Putamen (tissue), 1 donor: Measurements from ENCODE around the gene CCT3.
"Not testable (repeated sequence)": the region's sequence is repeated elsewhere in the genome, so short reads cannot be mapped to it uniquely, and the experiment has no call there.

ENCODE experiments used
- DNase-seq: peaks from one replicate; pipeline ENCODE4 v3.0.0-alpha.2; 2016; ENCODE audit warnings: low spot score

The CCT3 gene

DNA sequence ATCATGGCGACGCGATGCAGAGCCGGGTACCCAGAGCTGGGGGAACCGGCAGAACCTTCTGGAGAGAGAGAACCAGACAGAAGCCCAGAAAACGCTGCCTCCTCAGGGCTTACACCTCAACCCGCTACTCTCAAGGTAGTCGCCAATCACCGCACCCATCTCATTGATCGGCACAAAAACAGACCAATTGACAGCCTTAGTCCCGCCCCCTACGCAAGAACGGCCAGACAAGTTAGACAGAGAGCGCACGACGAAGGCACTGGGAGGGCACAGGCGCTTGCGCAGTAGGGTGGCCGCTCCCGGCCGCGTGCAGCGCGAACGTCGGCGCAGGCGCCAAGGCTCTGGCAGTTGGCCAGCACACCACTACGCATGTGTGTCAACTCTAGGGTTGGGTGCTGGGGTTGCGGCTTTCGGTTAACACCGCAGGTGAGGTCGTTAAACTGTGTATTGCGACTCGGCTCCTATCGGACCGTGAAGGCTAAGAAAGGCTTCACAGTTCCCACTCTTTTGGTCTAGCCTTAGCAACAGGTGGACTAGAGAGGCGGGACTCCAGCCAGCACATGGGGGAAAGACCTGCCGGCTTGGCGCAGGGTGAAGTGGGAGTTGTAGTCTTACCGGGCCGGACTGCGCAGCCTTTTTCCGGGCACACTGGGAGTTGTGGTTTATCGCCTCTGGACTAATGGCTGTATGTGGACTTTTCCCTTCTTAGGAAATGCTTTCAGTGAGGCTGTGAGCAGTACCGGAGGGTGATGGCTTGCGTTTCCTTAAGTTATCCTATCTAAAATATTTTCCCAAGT lies at the start of gene CCT3, which contains the start of gene TSACC:
TSS of gene CCT3 (minus strand) at position 113 of the 797 bp plus-strand sequence. CDS start at position 5, 108 bp downstream.
TSS of gene TSACC (plus strand) at position 347 of the 797 bp plus-strand sequence. CDS start 1,232 bp downstream, outside the sequence.
- peak; percentile 100 for DNase-seq

DNA sequence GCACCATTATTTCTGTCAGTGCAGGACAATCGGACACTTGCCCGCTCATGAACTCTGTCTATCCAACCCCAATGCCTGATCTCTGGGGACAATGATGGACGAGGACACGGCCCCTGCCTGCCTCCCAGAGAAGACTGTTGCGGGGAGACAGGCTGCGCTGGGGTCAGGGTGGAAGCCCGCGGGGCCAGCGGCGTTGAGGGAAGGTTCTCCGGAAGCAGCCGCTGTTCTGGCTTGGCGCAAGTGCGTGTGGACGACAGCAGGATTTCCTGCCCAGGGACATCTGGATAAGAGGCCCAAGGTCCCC lies 49.7 kb upstream of the CCT3 start:
- no peak for DNase-seq

DNA sequence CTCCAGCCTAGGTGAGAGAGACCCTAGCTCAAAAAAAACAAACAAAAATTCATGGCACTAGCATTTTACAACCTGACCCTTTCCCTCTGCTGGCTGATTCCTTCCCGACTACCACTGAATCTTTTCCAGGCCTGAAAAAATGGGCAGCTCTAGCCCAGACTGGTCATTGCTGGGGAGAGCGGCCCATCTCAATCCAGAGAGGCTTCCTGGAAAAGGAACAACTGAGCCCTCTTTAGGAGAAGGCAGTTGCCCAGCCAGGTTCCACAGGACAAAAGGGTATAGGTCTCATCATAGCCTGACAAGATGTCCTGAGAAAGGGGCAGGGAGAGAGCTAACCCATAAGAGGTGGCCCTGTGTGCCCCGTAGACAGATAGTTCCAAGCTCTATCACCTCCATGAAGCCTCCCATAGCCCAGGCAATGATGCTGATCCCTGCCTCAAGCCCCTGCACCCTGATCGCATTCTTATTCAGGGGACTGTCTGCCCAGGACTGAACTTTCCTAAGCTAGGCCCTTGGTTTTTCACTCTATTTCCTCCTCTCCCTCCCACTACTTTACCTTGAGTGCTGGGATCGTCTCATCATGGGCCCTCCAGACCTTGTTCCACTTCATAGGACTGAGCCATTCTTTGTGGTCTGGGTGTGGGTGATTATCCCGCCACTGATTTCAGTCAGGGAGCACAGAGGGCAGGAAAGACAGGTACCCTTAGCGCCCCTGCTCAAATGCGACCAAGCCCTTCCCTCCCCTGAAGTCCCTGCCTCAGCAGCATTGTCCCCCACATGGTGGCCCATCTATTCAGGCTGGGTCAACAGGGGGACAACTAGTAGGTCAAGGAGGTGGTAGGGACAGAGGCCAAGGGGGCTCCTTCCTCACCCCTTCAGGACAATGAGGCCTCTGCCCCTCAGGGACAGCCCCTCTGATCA lies 49.1 kb upstream of the CCT3 start:
- DNase-seq = no peak

DNA sequence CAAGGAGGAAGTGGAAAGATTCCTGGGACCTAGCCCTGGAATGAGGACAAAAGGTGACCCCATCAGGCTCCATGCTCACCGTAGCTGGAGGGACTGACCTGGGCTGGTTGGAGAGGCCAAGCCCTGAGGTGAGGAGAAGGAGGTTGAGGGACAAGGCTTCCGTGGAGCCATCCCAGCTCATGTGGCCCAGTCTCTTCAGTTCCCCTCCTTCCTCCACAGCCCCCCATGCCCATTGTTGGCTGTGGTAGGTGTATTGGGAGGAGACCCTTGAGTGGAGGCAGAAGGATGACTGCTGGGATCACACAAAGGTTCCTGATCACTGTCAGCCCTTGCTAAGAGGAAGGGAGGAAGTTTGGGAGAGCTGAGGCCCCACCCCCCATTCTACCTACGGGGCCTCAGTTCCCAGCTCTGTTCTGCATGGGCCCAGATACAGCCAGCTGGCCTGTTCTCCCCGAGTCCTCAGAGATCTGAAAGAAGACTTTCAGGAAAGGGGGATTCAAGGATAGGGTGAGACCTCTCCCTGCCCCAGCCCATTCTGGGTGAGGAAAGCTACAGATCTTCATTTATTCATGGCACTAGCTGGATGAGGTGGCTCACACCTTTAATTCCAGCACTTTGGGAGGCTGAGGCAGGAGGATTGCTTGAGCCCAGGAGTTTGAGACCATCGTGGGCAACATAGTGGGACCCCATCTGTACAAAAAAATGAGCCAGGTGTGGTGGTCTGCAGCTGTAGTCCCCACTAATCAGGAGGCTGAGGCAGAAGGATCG lies 48.2 kb upstream of the CCT3 start:
- no peak for DNase-seq

DNA sequence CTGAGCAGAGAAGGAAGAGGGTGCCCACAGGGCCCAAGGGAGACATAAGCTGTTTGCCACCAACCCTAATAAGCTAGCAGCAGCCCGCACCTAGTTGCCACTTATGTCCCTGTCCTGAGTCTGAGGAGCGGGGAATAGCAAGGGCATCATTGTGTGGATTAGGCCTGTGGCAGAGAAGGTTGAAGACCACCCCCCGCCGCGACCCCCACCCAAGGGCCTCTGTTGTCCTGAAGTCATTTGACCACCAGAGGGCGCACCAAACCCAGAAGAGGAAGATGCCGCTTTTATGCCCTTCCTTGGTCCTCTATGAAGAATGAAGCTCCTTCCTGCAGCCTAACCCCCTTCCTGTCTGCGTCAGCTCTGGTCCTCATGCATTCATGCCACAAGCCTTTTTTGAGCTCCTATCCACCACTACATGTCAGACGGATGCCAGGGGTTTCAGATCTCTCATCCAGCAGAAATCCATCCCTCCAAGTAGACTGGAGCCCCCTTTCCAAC lies 47.5 kb upstream of the CCT3 start:
- DNase-seq = peak; percentile 84

DNA sequence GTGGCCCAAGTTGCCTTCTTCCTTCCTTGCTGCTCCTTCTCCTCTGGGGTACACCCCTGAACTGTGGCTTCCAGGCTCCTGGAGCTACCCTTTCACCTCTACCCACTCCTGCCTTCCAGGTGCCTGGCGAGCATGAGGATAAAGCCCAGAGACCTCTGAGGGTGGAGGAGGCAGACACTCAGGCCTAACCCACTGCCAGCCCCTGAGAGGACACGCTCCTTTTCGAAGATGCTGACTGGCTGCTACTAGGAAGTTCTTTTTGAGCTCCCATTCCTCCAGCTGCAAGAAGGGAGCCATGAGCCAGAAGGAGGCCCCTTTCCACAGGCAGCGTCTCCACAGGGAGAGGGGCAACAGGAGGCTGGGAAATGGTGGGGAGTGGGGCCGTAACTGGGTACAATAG lies 46.6 kb upstream of the CCT3 start:
- DNase-seq = no peak

DNA sequence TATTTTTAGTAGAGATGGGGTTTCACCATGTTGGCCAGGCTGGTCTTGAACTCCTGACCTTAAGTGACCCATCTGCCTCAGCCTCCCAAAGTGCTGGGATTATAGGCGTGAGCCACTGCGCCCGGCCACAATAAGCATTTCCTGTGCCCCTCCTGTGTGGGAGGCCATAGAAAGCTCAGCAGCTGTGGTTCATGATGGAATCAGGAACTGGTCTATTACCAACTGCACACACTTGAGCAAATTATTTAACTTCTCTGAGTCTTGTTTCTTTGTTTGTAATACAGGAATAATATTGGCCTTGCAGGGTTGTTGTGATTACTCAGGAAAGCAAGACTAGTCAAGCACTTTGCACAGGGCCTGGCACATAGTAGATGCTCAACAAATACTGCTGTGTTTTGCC lies 45.9 kb upstream of the CCT3 start:
- DNase-seq = no peak

DNA sequence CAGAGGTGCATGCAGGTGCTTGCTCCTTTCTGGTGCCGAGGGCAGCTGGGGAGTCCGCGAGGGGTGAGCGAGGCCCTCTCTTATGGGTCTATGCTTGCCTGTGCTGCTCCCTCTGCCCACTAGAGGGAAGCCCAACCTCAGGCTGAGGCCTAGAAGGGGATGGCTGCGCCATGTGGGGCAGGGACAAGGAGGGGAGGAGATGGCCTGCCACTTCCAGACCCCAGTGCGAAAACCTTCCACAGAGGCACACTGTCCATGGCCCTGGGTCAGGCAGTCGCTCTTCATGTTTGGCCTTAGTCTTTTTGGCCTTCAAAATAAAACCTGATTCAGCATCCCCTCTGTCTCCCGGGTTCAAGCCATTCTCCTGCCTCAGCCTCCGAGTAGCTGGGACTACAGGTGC lies 44.9 kb upstream of the CCT3 start:
- DNase-seq = peak; percentile 78

DNA sequence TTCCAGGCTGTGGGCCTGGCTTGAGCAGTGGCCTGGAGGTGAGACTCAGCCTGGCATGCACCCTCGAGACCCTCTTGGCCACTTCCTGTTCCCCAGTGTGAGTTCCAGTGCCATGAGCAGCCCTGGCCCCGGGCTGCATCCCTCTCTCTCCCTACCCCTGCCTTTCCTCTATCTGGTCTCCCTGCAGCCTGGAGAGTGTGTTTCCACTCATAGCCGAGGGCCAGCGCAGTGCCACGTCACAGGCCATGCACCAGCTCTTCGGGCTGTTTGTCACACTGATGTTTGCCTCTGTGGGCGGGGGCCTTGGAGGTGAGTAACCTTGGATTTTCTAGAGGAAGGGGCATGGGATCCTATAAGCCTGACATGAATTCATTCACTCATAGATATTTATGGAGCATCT lies 44.5 kb upstream of the CCT3 start:
- no peak for DNase-seq

DNA sequence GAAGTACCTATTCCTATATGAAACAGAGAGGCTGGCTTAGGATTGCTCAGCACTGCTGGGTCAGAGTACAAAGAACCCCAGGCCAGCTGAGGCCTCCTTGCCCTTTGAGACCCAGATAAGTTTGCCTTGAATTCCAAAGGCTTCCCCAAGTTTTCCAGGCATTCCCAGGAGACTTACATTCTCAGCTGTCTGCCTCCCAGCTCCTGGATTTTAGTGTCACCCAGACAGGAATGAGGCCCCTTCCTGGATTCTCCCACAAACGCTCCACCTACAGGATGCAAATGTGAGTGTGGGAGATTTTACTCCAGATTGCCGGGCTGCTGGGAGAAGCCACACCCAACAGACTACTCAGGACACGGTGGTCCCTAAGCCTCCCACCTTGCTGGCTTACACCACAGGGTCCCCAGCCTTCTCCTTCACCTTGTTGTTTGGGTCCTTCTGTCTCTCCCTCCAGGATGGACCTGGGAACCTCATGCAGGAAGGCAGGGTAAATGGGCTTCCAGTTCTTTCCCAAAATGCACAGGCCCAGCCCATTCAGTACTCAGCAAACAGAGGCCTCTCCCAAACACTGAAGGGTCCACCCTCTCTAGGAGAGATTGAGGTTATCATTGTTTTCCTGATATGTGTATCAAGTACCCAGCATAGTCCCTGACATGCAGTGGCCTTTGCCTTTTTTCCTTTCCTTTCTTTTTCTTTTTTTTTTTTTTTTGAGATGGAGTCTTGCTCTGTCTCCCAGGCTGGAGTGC lies 41.5 kb upstream of the CCT3 start:
- DNase-seq = no peak

DNA sequence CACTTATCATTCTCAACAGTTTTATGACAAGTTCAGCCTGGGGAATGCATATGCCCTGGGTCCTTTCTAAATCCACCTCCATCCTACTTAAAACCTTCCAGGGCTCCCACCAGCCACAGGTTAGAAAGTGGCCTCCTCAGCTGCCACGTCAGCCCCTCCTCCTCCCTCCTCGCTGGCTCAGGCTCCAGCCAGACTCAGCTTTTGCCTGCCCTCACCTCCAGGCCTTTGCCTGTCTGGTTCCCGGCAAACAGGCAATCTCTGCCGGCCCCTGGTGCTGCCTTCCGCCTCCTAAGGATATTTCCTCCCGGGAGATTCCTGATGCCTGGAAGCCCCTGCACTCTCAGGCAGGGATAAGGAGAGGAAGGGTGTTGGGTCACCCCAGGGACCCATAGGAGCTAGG lies 40.5 kb upstream of the CCT3 start:
- DNase-seq = no peak

DNA sequence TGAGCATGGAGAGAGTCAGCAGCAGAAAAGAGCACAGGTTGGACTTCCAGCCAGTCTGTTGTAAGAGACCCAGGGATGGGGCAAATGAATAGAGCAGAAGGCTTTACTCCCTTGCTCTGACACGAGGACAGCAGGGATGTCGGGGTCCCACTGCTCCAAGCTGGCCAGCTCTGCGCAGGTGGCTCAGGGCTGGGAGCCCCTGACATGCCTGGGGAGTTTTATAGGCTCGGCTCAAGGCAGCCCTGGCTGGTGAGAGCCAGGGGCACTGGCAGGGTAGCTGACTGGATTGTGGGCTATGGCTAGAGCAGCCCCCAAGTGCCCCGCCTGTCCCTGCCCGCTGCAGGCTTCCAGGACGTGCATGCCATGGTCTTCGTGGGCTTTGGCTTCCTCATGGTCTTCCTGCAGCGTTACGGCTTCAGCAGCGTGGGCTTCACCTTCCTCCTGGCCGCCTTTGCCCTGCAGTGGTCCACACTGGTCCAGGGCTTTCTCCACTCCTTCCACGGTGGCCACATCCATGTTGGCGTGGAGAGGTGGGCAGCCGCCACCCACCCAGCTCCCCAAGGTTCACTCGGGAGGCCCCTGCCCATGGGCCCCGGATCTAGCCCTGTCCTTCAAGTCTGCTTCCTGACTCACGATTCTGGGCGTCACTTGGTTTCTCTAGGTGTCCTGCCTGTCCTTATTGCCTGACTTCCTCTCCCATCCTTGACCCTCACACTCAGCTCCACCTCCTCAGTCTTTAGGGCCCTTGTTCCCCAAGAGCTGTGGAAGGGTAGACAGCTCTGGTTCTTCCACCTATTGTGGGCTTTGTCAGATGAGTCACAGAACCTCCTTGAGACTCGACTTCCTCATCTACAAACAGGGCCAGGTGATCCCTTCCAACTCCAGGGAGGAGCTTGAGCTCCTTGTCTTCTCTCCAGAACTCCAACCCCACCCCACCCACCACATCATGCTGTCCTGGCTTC lies 39.1 kb upstream of the CCT3 start:
- DNase-seq = no peak

DNA sequence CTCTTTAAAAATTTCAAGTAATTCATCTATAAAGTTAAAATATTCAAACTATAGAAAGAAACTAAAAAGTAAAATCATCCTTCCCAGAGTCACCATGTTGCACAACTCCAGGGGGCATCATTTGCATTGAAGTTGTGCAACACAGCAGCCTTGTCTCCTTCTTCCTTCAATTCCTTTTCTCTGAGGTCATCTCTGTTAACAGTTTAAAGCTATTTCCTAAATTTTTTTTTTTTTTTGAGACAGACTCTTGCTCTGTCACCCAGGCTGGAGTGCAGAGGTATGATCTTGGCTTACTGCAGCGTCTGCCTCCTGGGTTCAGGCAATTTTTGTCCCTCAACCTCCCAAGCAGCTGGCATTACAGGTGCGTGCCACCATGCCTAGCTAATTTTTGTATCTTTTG lies 38.1 kb upstream of the CCT3 start:
- DNase-seq = no peak

DNA sequence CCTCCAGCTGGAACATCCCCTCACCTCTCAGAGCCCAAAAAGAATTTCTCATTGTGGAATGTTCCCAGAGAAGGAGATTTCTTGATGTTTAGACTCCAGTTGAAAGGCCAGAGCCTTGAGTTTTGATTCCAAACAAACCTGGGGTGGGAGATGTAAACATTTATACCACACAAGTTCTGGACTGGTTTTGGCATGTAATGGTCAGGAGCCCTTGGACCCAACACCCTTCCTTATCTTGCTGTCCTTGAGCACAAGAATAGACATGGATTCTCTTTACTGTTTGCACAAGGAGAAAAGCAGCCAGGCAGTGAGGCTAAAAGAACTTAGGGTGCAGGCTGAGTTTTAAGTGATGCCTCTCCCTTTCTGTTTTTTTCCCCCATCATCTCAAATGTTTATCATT lies 35.5 kb upstream of the CCT3 start:
- no peak for DNase-seq

DNA sequence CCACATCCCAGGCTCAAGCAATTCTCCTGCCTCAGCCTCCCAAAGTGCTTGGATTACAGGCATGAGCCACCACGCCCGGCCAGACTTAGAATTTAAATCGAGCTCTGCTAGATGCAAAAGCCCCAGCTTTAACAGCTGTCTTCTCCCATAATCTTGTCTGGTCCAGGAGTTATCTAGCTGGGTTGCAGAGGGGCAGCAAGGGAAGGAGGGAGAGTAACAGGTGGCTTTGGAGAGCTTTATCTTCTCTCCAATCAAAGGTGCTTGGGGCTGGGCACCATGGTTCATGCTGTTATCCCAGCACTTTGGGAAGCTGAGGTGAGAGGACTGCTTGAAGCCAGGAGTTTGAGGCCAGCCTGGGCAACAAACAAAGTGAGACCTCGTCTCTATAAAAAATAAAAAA lies 34.8 kb upstream of the CCT3 start:
- no peak for DNase-seq

DNA sequence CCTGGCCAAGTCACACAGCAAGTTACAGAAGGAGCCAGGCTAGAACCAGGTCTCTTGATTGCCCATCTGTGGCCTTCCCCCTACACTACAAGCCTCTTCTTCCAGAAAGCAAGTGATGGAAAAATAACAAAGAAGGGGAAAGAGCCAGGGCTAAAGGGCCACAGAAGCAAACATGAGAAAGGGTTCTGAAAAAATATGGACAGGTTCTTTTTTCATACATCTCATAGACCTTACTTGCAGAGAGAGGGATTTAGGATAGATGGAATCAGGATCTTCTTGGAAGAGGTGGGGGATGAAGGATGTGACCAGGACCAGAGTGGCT lies 34.1 kb upstream of the CCT3 start:
- no peak for DNase-seq

DNA sequence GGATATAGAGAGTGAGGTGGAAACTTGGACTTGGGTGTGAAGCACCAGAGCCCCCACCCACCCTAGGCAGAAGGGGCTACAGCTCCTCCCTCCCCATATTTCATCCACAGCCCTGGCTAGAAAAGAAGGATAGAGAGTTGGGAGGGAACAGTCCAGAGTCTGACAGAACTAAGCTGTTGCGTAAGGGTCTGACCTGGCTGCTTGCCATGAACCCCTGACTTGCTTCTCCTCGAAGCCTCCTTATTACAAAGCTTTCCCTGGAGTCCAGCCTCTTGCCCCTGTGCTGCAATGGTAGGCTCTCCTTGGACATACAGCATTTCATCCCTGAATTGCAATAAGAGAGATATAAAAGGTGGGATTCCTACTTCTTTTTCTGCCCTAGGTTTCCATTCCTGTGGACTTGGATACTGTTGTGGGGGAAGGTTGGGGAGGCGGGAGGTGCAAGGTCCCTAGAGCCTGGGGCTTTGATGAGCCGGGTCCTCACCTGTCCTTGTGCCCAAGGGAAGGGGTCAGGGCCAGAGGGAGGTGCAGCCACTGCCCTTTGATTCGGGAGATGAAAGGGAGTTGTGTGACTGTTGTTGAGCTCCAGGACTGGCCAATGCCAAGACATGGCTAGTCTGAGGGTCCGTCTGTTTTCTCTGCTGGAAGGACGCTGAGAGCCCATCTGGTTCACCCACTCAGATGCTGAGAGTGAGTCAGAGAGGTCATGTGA lies 33.6 kb upstream of the CCT3 start:
- DNase-seq = no peak

DNA sequence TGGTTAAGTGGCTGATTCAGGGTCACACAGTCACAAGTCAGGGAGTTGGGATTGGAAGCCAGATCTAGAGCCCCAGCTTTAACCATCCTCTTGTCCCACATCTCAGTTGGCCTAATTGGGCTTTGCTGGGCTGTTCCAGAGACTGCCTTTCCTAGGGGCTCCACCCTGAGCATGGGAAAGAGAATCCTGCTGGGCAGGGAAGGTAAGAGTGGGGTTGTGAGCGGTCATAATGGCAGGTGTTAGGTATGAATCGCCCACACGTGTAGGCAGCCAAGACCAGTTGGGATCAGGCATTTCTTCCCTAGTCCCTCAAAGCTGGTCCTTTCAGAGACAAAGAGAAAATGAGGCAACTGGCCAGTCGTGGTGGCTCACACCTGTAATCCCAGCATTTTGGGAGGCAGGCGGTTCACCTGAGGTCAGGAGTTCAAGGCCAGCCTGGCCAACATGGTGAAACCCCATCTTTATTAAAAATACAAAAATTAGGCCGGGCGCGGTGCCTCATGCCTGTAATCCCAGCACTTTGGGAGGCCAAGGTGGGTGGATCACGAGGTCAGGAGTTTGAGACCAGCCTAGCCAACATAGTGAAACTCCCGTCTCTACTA lies 31.7 kb upstream of the CCT3 start:
- not testable (repeated sequence) for DNase-seq

DNA sequence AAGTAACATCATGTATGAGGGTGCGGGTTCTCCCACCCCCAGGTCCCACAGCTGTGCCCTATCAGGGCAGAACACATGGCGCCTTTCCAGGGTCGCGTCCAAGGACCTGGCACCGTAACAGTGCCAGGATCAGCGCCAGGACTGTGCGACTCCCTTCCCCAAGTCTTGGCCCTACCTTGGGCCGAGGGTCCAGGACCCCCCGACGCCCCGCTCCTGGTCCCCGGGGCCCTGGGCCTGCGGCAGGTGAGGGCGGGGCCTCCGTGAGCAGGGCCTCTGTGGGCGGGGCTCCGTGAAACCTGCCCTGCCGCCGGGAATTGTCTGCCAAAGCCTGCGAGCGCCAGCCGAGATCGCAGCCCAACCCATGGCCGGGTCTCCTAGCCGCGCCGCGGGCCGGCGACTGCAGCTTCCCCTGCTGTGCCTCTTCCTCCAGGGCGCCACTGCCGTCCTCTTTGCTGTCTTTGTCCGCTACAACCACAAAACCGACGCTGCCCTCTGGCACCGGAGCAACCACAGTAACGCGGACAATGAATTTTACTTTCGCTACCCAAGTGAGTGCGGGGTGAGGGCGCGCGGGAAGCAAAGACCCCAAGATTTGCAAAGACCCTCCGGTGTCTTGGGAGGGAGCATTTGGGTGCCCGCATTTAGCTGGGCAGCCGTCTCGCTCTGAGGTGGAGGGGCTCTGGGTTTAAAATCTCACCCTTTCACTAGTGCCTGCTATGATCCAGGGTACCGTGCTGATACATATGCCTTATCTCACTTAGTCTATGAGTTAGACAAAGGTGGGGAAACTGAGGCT lies 31.0 kb upstream of the CCT3 start, which contains the start of gene RHBG:
TSS of gene RHBG (plus strand) at position 323 of the 796 bp plus-strand sequence. CDS start at position 362, 39 bp downstream.
- no peak for DNase-seq
